Vagina (tissue), 2 donors: ENCODE results near the gene MT1E.
"Not testable (repeated sequence)": the region's sequence is repeated elsewhere in the genome, so short reads cannot be mapped to it uniquely, and the experiment has no call there.

Source experiments
- POLR2A ChIP-seq, 2 donors: fragments of 450-650 bp; IDR thresholded peaks; one replicate each; pipeline ENCODE4 v1.6.1; 2017; ENCODE audit warnings: antibody characterized with exemption in 2 of 2, mild to moderate bottlenecking in 2 of 2, moderate library complexity in 2 of 2
- POLR2AphosphoS5 ChIP-seq, 2 donors: sonication (generic); formaldehyde crosslinking; IDR thresholded peaks; one replicate each; pipeline ENCODE4 v1.9.0; 2017; ENCODE audit warnings: antibody characterized with exemption in 2 of 2, mild to moderate bottlenecking in 2 of 2, low read depth in 1 of 2; ENCODE audit not compliant: insufficient read depth in 1 of 2
- TF ChIP-seq, protein P1 (sequence below), 3 experiments: fragments of 450-650 bp in 2 of 3; fragments of 200-600 bp in 1 of 3; sonication (generic) in 1 of 3; IDR thresholded peaks; one replicate each; pipeline ENCODE4 v1.5.1; 2017 to 2019; ENCODE audit warnings: antibody characterized with exemption in 3 of 3, mild to moderate bottlenecking in 2 of 3, moderate library complexity in 2 of 3

DNA sequence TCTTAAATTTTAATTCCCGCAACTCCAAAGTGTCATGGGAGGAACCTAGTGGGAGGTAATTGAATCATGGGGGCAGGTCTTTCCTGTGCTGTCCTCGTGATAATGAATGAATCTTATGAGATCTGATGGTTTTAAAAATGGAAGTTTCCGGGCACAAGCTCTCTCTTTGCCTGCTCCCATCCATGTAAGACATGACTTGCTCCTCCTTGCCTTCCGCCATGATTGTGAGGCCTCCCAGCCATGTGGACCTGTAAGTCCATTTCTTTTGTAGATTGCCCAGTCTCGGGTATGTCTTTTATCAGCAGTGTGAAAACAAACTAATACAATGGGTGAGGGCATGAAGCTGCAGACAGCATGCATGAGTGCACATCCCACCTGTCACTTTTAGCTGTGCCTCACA is 2.4 kb upstream of the MT1E start:
- TF ChIP-seq POLR2A (IDR thresholded peaks at IDR 0.05); POLR2AphosphoS5 (IDR thresholded peaks at IDR 0.05; ENCODE audit: insufficient read depth in 1 of 2, low read depth in 1 of 2): not testable (repeated sequence)
- TF ChIP-seq, protein P1, sequence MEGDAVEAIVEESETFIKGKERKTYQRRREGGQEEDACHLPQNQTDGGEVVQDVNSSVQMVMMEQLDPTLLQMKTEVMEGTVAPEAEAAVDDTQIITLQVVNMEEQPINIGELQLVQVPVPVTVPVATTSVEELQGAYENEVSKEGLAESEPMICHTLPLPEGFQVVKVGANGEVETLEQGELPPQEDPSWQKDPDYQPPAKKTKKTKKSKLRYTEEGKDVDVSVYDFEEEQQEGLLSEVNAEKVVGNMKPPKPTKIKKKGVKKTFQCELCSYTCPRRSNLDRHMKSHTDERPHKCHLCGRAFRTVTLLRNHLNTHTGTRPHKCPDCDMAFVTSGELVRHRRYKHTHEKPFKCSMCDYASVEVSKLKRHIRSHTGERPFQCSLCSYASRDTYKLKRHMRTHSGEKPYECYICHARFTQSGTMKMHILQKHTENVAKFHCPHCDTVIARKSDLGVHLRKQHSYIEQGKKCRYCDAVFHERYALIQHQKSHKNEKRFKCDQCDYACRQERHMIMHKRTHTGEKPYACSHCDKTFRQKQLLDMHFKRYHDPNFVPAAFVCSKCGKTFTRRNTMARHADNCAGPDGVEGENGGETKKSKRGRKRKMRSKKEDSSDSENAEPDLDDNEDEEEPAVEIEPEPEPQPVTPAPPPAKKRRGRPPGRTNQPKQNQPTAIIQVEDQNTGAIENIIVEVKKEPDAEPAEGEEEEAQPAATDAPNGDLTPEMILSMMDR (IDR thresholded peaks at IDR 0.05): not testable (repeated sequence)
